Skin of body (tissue), 2 donors: ENCODE results near the gene DNM3. TPM values are rescaled to one million over a fixed set of nuclear protein-coding genes. Genes with fewer than 3 reads are reported as not detected.

Experiments used
- DNase-seq: peaks from one replicate; lab custom pipeline; 2025; lab: John Stamatoyannopoulos, UW
- total RNA-seq: library from RNA; depleted of rRNA; stranded (reverse); fragments of >200 nt; gene quantifications from one replicate; pipeline ENCODE4 v1.2.3, GENCODE V29; 2014

The DNM3 gene
- total RNA-seq, 1 donor from 2014 or later: 5.2 TPM

DNA sequence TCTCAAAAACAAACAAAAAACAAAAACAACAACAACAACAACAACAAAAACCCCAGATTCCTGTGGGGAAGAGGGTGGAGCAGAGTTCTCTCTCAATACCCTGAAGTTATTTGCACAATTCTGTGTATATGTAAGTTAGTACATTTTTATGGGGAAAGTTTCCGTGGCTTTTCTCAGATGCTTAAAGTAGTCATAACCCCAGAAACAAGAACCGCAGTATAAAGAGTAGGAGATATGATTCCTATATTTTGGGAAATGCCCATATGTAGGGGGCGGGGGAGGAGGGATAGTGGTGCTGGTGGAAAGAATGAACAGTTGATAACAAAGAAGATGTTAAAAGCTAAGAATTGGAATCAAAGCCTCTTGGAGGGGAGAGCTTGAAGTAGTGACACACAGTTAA, 131.5 kb downstream of the DNM3 start:
- DNase-seq: no peak

DNA sequence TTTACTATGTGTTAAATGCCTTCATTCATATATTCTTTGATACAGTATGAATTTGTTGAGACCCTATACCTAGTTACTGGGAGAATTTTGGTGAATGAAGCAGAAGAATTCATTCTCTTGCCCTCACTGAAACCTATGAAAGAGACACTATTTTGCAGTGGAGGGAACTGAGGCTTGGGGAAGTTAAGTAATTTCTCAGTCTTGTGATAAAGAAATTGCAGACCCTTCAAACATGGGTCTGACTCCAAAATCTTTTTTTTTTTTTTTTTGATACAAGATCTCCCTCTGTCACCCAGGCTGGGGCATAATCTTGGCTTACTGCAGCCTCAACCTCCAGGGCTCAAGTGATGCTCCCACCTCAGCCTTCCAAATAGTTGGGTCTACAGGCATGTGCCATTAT, 132.1 kb downstream of the DNM3 start:
- no peak for DNase-seq

DNA sequence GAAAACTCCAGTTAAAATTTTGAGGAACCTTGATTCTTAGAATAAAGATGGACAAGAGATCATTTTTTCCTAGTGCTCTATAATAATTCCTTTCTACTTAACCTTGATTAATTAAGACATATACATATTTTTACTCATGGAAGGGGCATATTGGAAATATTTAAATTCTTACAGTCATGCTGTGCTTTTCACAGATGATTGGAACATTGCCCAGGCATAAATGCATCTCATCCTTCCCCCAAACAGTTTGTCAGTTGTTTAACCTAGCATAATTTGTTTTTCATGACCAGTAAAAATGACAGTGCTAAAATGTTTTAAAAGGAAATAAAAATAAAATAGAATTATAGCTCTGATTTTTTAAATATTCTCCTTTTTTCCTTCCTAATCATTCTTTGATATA, 140.0 kb downstream of the DNM3 start:
- peak; percentile 3 for DNase-seq

DNA sequence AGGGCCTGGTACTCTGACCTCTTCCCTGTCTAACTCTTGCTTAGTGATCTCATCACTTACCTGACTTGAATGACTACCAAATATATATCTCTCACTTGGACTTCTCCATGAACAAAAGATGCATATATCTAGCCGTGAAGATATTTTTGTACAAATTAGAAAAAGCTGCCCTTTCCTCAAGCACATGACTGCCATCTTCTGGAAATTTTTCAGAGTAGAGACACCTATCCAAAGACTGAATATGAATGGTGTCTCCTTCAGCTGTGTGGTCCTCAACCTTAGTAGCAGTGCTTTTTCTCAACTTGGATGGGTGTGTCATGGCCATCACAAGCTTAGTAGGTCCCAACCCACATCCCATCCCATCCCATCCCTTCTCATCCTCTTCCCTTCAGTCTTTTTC, 142.3 kb downstream of the DNM3 start:
- DNase-seq: peak; percentile 3

DNA sequence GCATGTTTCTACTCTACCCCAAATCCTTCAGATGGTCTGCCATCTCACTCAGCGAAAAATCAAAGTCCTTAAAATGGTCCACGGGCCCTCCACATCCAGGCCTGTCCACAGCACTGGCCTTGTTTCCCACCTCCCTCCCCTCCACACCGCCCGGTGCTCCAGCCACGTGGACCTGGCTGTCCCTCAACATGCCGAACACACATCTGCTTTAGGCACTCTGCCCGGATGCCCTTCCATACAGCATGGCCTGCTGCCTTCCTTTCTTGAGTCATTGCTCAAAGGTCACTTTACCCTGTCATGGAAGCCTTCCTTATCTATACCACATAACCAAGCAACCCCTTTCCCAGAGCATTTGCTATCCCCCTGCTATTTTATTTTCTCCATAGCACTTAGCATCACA, 143.0 kb downstream of the DNM3 start:
- DNase-seq: no peak

DNA sequence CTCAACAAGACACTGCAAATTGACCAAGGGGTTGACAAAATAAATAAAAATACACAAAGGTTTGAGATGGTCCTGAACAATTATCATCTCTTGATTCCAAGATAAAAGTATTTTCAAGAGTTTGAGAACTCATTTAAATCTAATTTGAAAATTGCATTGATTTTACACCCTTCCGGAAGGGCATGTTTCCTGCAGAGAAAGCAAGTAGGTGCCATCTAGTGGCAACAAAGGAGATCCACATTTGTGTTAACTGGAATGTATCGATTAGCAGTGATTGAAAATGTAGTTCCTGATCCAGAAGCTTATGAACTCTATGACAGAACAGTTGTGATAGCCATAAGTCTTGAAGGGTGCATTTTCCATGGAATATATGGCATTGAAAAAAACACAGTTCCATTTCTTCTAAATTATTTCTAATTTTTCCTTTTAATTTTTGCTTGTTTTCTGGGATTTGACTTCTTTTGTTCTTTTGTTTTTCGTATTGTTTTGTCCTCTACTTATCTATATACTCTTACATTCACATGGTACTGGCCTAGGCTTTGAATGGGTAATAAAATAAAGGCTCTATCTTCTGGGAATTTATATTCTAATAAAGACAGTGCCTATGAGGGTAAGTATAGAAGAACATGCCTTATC, 143.7 kb downstream of the DNM3 start:
- DNase-seq: peak; percentile 26

DNA sequence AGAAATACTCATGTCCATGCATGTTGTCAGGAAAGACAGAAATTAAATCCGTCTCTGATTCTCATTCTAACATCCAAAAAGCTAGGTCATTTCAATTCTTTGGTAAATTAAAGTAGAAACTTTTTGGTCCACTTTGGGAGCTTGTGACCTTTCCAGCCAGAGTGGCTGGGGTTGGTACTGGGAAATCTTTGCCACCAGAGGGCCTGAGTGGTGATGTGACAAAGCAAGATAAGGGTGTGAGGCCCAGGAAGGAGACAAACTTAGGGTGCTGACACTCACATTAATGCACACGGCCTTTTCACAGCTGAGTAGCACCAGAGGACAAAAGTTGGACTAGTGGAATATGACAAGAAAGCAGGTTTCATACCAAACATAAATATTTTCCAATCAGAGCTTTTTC, 144.3 kb downstream of the DNM3 start:
- no peak for DNase-seq

DNA sequence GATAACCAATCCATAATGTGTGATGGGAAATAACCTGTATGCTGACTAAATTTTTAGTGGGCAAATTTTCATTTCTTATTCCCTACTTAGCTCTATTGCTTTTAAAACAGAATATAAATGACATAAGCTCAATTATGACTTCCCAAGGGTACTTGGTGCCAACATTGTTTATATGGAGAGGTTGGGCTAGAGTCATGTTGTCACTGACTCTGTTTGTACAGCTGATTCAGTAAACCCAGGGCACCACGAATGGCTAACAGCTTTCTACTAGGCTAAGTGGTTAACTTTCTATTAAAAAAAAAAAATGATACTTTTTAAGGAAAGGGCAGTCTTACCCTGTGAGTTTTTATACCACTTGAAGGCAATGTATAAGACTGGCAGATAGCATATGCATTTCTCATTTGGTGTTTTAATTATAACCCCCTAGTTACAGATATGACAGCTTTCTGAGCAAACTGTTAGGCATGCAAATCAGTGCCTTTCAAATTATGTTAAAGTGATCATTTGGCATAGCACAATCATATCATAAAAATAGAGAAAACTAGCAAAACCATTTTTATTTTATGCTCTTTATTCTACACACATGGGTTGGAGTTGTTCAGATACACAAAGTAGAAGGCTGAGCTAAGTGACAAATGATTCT, 147.1 kb downstream of the DNM3 start:
- DNase-seq: no peak

DNA sequence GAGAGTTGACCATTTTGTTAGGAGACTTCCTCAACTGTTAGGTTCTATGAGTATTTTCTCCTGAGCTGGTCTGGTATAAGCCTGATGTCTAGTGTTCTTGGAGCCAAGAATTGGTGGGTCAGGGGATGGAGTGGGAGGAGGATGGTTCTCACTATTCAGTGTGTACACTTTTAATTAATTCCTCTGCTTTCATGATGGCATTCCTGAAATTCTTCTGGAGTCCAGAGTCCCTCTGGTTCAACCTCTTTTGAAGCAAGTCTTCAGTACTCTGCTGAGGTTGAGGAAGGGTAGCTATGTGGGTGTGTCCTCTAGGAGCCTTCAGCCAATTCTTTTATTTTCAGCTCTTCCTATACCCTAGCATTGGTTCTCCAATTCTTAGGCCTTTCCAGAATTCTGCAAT, 149.1 kb downstream of the DNM3 start:
- DNase-seq: no peak

DNA sequence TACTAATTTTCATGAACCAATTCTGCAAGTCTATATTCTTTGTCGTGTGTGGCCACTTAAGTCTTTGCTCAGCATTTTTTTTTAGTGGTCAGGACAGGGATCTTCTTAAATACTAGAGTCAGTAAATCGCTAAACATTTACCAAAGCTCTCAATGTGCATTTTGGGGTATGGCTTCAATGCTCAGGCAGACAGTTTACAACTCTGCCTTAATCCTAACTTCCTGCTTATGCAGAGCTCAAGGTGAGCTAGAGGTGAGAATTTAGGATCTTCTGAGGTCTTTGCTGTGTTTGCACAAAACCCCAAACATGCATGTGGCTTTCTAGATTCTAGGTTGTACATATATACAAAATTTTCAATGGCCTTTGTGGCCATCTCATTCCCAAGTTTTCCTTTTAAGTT, 153.0 kb downstream of the DNM3 start:
- DNase-seq: no peak

DNA sequence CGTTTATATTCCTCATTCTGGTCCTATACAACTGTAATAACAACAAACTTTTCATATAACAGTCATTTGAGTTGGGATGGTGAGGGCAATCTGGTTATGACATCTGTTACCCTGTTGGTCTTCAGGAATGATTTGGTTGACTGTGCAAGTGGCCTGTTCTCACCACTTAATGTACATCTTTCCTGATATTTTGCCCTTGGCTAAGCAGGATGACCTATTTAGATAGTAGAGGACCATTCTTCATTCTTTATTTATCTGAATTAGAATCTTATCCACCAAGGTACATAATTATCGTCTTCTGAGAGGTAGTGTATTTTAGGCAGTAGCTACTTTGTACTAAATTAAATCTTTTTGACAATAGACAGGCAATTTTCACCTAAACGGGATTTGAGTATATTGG, 154.3 kb downstream of the DNM3 start:
- DNase-seq: no peak

DNA sequence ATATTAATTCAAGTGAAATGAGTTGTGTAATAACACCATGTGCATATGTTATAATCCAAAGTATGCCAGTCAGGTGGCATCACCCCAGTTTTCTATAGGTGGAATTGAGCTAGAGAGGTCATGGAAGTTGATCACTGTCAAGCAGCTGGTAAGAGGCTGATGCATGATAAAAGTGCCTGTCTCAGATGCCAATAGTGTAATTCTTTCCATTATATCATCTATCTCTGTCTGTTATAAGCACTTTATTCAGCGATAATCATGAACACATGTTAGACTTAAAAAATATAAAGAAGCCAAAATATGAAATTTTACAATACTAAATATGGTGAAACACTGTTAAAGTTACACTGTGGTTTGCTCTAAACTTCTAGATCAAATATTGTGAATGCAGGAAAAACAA, 156.6 kb downstream of the DNM3 start:
- DNase-seq: peak; percentile 84

DNA sequence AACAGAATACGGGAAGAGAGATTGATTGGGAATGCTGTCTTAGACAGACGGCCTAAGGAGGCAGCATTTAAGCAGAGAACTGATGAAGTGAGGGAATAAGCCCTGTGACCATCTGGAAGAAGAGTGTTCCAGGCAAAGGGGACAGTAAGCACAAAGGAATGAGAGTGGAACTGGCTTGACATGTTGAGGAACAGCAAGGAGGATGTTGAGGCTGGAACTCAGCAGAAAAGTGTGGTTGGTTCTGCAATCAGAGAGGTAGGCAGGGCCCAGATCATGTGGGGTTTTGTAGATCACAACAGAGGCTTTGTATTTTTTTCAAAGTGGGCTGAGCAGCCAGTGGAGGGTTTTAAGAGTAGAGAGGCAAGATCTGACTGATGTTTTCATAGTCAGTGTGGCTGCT, 157.4 kb downstream of the DNM3 start:
- DNase-seq: peak; percentile 11

DNA sequence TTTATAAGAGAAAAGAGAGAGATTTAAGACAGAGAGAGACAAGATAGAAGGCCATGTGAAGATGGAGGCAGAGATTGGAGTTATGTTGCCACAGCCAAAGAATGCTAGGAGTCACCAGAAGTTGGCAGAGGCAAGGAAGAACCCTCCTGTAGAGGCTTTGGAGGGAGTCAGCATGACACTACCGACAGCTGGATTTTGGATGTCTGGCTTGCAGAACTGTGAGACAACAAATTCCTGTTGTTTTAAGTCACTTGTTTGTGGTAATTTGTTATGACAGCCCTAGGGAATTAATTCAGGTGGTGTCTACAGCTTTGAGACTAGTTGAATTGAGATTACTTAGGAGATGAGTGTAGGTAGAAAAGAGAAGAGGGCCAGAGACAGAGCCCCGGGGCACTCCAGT, 158.5 kb downstream of the DNM3 start:
- DNase-seq: peak; percentile 19

DNA sequence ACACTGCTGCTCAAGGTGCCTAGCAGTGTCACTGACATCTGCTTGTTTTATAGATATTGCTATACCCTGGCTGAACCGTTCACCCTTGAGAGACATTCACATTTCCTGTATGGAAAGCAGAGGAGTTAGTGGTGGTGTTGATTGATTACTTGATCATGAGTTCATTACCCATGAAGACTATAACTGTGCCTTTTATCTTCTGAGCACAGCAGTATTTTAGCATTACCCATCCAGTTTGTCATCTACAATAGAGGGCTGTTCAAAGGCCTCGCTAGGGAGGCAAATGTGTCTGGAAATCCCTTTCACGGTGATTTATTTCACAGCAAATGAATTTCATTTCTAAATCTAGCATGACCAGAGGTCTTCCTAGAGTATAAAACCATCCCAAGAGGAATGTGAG, 160.0 kb downstream of the DNM3 start:
- DNase-seq: no peak

DNA sequence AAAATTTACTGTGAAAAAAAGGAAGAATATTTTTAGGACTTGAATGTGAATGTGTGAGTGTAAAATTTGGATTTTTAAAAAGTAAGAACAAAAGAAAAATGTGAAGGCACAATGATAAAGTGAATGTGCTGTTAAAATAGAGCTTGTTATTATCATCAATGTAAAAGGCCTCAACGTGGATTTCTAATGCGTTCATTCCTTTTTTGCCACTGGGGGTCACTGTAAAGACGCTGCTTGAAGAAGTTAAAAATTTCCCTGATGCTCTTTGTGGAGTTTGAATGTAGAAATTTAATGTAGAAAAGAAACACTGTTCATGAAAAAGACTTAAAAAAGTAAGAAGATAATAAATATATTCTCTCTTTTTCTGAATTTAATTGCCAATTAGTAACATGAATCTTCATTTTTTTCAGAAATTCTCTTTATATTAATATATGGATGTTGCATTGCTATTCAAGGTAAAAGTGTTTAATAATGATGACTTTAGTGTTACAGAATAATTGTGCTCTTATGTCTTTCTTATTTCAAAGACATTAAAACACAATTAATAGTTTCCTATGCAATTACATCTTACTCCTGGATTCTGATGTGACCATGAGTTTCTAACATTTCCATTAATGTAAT, 161.5 kb downstream of the DNM3 start:
- DNase-seq: peak; percentile 79

DNA sequence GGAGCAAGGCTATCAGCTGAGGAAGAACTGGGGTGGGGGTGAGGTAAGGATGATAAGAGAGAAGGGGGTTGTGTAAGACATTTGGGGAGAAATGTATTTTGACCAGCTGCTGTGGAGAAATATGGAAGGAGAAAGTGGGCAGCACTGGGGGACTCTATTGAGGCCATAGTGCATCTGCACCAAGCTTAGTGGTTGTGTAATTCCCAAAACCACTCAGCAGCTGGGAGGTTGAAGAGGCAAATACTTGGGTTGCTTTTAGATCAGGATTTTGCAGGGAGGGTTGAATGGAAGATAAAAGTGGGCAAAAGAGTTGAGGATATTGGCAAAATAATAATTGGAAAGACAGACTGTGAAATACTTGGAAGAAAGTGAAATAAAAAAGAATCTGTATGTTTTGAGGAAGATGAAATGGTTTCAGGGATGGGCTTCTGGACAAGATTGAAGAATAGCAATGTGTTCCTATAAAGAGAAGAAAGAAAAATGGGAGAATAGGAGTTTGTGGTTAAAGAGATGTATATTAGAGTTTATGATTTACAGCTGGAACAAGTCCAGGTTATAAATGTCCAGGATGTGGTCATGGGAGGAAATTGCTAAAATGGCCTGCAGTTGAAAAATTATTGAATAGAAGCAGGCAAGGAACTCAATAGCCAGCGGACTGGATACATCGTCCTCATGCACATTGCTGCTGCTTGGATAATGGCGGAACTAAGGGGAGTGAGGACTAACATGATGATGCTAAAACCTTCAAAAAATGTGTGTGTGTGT, 162.7 kb downstream of the DNM3 start:
- no peak for DNase-seq

DNA sequence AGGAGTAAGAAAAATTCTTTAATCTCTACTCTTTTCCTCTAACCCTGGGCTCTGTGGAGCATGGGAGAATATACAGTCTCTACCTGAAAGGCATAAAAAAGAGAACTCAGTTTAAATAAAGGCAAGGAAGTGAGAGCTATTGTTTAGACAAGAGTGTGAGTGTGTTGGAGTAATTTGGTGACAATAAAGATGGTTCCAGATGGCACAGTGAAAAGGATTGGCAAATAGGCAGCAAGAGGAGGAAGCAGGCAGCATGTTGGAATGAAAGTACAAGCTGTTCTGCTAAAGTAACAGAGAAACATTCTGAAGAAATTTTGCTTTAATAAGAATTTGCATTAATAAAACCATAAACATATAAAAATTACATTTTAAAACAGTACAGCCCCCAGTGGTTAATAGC, 163.4 kb downstream of the DNM3 start:
- no peak for DNase-seq

DNA sequence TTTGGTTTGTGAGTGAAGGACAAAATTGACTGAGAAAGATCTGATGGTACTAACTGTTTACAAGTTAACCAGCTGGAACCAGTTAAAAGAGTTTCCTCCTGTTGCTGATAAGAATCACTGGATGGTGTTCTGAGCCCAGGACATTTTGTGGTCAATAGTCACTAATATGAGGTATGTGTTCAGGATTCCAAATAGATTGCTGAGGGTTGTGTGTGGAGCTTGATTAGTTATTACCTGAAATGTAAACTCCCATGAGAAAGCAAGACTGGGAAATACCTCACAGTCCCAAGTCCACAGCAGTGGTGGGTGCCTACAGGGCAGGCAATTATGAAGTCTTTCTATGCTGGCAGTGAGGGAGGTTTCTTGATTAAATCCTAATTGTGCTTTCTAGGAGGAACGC, 164.6 kb downstream of the DNM3 start:
- DNase-seq: no peak

DNA sequence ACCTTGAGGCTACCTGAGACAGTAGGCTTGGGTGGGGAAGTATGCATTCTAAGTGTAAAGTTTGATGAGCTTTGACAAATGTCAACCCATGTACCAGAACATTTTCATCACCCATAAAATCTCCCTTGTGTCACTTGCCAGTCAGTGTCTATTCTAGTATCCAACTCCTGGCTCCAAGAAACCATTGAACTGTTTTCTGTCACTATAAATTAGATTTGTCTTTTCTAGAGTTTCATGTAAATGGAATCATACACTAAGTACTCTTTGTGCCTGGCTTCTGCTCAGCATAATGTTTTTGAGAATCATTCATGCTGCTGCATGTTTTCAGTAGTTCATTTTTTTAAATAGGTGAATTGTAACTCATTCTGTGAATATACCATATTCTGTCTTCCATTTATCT, 165.4 kb downstream of the DNM3 start:
- DNase-seq: no peak

DNA sequence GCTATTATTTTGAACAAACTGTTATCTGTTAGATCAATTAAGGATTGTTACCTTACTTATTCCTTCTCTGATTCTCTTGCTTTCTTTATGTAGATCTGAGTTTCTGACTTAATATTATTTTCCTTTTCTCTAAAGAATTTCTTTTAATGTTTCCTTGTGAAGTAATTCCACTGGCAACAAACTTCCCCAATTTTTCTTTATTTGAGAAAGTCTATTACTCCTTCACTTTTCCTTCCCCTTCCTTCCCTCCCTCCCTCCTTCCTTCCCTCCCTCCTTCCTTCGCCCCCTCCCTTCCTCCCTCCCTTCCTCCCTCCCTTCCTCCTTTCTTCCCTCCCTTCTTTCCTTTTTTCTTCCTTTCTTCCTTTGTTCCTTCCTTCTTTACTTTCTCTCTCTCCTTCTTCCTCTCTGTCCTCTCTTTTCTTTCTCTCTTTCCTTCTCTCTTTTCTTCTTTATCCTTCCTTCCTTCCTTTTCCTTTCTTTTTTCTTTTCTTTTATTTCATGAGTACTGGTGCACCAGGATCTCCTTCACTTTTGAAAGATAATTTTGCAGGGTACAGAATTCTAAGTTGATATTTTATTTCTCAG, 177.5 kb downstream of the DNM3 start:
- DNase-seq: no peak

DNA sequence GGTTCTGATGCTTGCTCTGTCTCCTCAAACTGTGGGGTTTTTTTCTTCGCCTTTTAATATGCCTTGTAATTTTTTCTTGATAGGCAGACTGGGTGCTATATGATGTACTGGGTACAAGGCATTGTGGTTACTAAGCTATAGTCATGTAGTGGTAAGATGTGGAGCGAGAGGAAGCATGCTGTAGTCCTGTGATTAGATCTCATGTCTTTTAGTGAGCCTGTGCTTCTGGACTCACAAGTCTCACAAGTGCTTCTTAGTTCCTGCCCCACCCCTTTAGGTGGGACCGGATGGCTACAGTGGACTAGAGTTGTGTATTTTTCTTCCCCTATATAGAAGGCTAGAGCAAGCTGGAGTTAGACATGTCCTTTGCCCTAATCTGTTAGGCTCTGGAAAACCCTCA, 178.7 kb downstream of the DNM3 start:
- DNase-seq: no peak
